SK-N-SH (cell line): ENCODE results near the gene POU2F1.

Source experiments
- CTCF ChIP-seq: fragments of 200-600 bp; sonication (generic); IDR thresholded peaks from 2 replicates; pipeline ENCODE4 v1.6.1; 2017; ENCODE audit warnings: antibody characterized with exemption, mild to moderate bottlenecking, moderate library complexity
- EP300 ChIP-seq, 2 experiments: IDR thresholded peaks; 2 replicates each; pipeline versions ENCODE4 v1.4.0 to v1.6.1; 2012; ENCODE audit warnings: borderline replicate concordance in 1 of 2, low read depth in 1 of 2, low read length in 1 of 2
- JUND ChIP-seq: IDR thresholded peaks from 2 replicates; pipeline ENCODE4 v1.4.0; 2012
- RAD21 ChIP-seq: IDR thresholded peaks from 2 replicates; pipeline ENCODE4 v1.6.1; 2012; ENCODE audit warnings: mild to moderate bottlenecking, low read length
- RCOR1 ChIP-seq: fragments of 150-350 bp; IDR thresholded peaks from 2 replicates; pipeline ENCODE4 v1.6.1; 2017; ENCODE audit warnings: antibody characterized with exemption, low read length
- REST ChIP-seq: IDR thresholded peaks from 2 replicates; pipeline ENCODE4 v1.6.1; 2012; ENCODE audit warnings: mild to moderate bottlenecking, low read depth, low read length, moderate library complexity
- RFX5 ChIP-seq: IDR thresholded peaks from 2 replicates; pipeline ENCODE4 v1.6.1; 2012; ENCODE audit warnings: mild to moderate bottlenecking, improper control_type of control experiment, low read length
- USF2 ChIP-seq: fragments of 150-350 bp; IDR thresholded peaks from 2 replicates; pipeline ENCODE4 v1.6.1; 2017; ENCODE audit warnings: antibody characterized with exemption, low read length, low read depth, borderline replicate concordance
- YY1 ChIP-seq: IDR thresholded peaks from 2 replicates; pipeline ENCODE4 v1.4.0; 2012; ENCODE audit warnings: low read depth, mild to moderate bottlenecking

DNA sequence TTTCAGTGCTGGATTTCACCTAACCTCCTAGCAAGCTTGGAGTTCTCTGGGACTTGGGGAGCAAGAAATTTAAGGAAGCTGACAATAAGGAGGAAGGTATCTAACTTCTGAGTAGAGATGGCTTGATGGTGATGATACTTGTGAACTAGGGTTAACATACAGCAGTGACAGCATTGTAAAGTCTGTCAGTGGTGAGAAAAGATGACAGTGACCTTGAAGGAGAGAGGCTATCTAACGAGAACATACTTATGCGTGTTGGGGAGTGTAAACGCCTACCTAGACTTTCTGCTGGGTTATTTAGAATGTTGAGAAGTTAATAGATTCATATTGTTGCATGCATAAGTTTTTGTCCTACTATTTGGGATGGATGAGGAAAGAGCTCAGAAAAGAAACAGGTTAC is 16.3 kb downstream of the POU2F1 start:
- no peak for TF ChIP-seq REST
- TF ChIP-seq RFX5: no peak
- no peak for TF ChIP-seq EP300 (IDR thresholded peaks at IDR 0.05; ENCODE audit: borderline replicate concordance in 1 of 2, low read depth in 1 of 2, low read length in 1 of 2)
- TF ChIP-seq RAD21: no peak
- no peak for TF ChIP-seq USF2
- TF ChIP-seq RCOR1: no peak
- no peak for TF ChIP-seq YY1
- TF ChIP-seq CTCF: no peak
- no peak for TF ChIP-seq JUND
